HEK293T (cell line): ENCODE results near the gene ATXN2L.

ENCODE experiments used
- FOXM1 ChIP-seq: fragments of 450-650 bp; IDR thresholded peaks from 2 replicates; pipeline ENCODE4 v1.6.1; 2017; ENCODE audit warnings: mild to moderate bottlenecking, borderline replicate concordance
- HDGF ChIP-seq: fragments of 450-650 bp; IDR thresholded peaks from 2 replicates; pipeline ENCODE4 v1.6.1; 2017; ENCODE audit warnings: antibody characterized with exemption, borderline replicate concordance
- SP1 ChIP-seq: fragments of 450-650 bp; IDR thresholded peaks from 2 replicates; pipeline ENCODE4 v1.6.1; 2017
- SUZ12 ChIP-seq: fragments of 450-650 bp; IDR thresholded peaks from 2 replicates; pipeline ENCODE4 v1.6.1; 2016; ENCODE audit warnings: mild to moderate bottlenecking
- TARDBP ChIP-seq: fragments of 450-650 bp; IDR thresholded peaks from 2 replicates; pipeline ENCODE4 v1.6.1; 2016
- TF ChIP-seq, protein P1 (sequence below): fragments of 450-650 bp; IDR thresholded peaks from 2 replicates; pipeline ENCODE4 v1.6.1; 2016

DNA sequence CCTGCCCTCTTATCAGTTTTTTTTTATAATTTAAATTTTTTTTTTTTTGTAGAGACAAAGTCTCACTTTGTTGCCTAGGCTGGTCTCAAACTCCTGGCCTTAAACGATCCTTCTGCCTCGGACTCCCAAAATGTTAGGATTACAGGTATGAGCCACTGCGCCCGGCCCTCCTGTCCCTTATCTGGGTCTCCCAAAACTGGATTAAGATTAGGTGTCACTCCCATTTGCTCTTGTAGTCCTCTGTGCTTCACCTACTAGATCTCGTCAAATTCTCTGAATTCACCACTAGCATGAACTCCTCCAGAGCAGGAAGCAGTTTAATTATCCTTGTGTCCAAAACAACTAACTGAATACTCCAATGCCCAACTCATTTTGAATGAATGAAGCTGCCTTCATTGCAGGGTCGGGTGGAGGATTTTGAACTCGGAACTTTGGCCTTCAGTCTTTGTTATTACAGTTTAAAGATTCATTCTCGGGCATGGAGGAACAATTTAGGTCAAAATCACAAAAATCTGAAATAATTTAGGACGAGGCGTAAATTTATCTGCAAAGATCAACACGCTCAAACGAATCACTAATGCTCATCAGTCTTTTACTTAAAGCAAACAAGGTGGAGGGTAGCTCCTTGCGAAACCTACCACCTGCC is 802 bp upstream of the ATXN2L start:
- TF ChIP-seq HDGF (no peak), SUZ12 (no peak), SP1 (no peak), TARDBP (no peak), FOXM1 (no peak)
- TF ChIP-seq, protein P1, sequence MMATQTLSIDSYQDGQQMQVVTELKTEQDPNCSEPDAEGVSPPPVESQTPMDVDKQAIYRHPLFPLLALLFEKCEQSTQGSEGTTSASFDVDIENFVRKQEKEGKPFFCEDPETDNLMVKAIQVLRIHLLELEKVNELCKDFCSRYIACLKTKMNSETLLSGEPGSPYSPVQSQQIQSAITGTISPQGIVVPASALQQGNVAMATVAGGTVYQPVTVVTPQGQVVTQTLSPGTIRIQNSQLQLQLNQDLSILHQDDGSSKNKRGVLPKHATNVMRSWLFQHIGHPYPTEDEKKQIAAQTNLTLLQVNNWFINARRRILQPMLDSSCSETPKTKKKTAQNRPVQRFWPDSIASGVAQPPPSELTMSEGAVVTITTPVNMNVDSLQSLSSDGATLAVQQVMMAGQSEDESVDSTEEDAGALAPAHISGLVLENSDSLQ: no peak
